GM06990 (cell line): ENCODE results near the gene PRKCH.

Experiments used
- DNase-seq: peaks from one replicate; pipeline ENCODE4 v3.0.0-alpha.2; 2011; ENCODE audit not compliant: insufficient read length; ENCODE audit errors: extremely low read depth
- H3K27me3 ChIP-seq: replicated peaks from 2 replicates; pipeline ENCODE4 v1.6.0; 2011; ENCODE audit warnings: low read length; ENCODE audit not compliant: control insufficient read depth, insufficient read depth
- H3K36me3 ChIP-seq: 2 replicates; pipeline ENCODE4 v1.5.1; 2011; ENCODE audit warnings: low read length; ENCODE audit not compliant: control insufficient read depth, insufficient read depth
- H3K4me3 ChIP-seq: replicated peaks from 2 replicates; pipeline ENCODE4 v1.5.1; 2011; ENCODE audit warnings: low read depth, mild to moderate bottlenecking, control low read depth, low read length
- TF ChIP-seq, protein P1 (sequence below): IDR thresholded peaks from 2 replicates; pipeline ENCODE4 v1.5.1; 2011; ENCODE audit warnings: low read length, control low read depth, mild to moderate bottlenecking, inconsistent platforms; ENCODE audit not compliant: insufficient read depth, poor library complexity, severe bottlenecking

PRKCH gene

DNA sequence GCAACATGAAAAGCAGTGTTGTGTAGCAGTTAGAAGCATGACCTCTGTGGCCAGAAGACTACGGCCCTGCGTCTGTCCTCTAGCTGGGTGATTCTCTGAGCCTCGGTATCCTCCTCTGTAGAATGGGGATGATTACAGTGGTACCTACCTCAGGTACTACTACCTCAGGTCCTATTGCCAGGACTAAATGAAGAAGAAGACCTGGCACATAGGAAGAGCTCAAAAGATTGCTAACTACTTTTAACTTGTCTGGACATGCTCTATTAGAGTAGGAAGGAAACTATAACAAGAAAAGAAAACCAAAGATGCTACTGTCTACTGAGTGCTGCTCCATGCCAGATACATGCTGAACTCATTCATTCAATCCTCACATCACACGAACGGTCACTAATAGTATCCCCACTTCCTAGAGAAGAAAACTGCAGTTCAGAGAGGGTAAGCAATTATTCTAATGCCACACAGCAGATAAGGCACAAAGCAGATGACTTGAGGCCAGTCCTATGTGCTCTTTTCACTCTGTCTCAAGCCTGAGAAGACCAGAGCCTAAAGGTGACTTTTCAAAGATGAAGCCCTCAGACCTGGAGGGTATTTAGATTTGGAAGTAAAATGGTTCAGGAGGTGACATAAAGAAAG, 265.8 kb downstream of the PRKCH start:
- Histone ChIP-seq H3K4me3 (no peak overlapping the region), H3K36me3 (no peaks in the 10 kb centered on the region)
- TF ChIP-seq, protein P1, sequence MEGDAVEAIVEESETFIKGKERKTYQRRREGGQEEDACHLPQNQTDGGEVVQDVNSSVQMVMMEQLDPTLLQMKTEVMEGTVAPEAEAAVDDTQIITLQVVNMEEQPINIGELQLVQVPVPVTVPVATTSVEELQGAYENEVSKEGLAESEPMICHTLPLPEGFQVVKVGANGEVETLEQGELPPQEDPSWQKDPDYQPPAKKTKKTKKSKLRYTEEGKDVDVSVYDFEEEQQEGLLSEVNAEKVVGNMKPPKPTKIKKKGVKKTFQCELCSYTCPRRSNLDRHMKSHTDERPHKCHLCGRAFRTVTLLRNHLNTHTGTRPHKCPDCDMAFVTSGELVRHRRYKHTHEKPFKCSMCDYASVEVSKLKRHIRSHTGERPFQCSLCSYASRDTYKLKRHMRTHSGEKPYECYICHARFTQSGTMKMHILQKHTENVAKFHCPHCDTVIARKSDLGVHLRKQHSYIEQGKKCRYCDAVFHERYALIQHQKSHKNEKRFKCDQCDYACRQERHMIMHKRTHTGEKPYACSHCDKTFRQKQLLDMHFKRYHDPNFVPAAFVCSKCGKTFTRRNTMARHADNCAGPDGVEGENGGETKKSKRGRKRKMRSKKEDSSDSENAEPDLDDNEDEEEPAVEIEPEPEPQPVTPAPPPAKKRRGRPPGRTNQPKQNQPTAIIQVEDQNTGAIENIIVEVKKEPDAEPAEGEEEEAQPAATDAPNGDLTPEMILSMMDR: no peak

DNA sequence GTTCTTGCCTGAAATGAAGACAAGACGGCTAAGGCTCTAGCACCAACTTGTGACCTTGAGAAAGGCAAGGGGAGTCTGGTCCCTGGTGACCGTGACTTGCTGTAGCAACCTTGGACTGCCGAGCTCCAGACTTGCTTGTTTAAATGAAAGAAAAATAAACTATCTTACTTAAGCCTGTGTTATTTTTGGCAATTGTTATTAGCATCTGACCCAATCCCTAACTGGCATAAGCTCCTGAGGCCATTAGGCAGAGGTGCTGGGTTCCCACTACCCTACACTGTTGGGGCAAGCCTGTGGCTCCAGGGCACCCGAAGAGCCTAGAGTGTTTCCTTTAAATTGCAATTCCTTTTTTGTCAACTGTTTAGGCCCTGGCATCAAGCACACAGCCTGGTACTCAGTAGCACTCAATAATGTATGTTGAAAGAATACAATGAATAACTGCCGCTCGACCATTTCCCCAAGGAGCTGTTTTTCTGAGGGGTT, 267.1 kb downstream of the PRKCH start:
- Histone ChIP-seq H3K36me3 (no peaks in the 10 kb centered on the region), H3K27me3 (no peaks in the 10 kb centered on the region), H3K4me3 (no peak overlapping the region)
- TF ChIP-seq, protein P1: no peak
- no peak for DNase-seq

More for the DNA sequence above, 265.8 kb downstream of the PRKCH start:
- no peaks in the 10 kb centered on the region for H3K27me3 ChIP-seq
- no peak for DNase-seq

DNA sequence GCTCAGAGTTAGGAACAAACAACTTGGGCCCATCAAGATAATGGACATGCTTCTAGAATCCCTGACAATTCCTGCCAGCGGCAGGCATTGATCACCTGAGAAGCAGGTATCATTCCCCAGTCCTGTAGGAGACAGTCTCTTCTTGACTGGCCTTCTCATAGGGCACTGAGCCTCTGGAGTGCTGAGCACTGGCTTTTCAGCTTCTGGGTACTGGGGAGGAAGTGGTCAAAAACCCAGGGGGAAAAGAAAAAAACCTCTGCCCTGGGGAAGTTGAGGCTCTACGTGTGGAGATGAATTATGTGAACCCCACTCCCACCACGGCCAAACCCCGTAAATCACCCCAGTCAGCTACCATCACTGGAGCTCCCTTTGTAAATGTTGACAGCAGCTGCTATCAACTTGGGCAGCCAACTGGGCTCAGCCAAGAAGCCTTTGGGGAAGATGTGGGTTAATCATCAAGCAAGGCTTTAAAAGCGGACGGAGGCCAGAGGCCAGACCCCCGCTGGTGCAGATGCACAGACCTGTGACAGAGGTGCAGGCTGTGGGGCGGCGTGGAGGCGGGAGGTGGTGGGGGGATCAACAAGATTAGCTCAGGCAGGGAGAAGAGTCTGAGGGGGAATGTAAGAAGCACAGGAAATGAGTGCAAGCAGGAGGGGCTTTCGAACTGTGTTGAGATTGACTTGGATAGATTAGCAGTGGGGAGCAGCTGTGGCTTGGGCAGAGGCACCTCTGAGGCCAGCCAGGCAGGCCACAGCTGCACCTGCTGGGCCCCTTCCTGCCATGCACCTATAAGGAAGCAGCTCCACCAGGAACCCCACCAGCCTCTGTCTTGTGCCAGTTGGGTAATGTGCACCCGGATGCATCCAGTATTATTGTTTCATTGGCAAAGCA, 268.6 kb downstream of the PRKCH start:
- no peaks in the 10 kb centered on the region for H3K27me3 ChIP-seq
- no peaks in the 10 kb centered on the region for H3K36me3 ChIP-seq
- TF ChIP-seq, protein P1: no peak
- peak; percentile 31 for DNase-seq
- H3K4me3 ChIP-seq: no peak overlapping the region

DNA sequence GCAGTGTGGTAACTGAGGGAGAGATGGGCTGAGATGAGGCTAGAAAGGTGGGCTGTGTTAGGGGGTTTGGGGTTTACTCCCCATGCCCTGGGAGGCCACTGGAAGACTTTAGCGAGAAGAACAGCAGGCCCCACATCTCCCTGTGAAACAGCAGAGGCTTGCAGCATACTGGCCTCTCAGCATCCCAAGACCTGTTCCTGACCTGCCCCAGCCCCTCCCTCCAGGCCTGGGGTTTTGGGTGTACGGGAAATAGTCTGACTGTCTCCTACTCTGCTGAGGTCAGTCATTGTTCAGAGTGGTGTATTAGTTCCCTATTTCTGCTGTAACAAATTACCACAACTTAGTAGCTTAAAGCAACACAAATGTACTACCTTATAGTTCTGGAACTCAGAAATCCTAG, 270.5 kb downstream of the PRKCH start:
- Histone ChIP-seq H3K36me3 (no peaks in the 10 kb centered on the region), H3K27me3 (no peaks in the 10 kb centered on the region), H3K4me3 (no peak overlapping the region)
- TF ChIP-seq, protein P1: no peak
- no peak for DNase-seq

DNA sequence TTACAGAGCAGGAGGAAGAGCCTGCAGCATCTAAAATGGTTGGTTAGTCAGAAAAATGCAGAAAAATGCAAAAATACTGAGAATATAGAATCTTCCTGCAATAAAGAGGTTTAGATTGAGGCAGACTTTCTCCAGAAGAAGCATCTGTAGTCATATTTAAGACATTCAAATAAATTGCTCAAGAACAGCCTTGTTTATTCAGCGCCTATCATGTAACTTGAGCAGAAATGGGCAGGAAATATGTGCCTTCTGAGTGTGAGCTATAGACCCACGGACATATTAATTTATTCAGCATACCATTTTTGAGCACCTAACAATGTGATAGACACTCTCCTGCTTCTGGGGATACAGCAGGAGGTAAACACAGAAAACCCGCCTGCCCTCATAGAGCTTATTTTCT, 272.0 kb downstream of the PRKCH start:
- no peaks in the 10 kb centered on the region for H3K36me3 ChIP-seq
- H3K27me3 ChIP-seq: no peaks in the 10 kb centered on the region
- DNase-seq: no peak
- H3K4me3 ChIP-seq: no peak overlapping the region
- TF ChIP-seq, protein P1: no peak
